K562 (cell line): ENCODE results near the gene SLC2A2. TPM values are rescaled to one million over a fixed set of nuclear protein-coding genes. Genes with fewer than 3 reads are reported as not detected.
A peak's percentile ranks its signal among the peaks of the same experiment; 100 is the strongest.

Experiments
- ATAC-seq: fragments of 200-7000 bp; cut with Tn5 transposase; 3 replicates; pipeline ENCODE4 v1.9.1; 2020; ENCODE audit warnings: moderate library complexity
- BruUV-seq: library from RNA; stranded (reverse); fragments of 400-500 nt; replicated peaks from 2 replicates; lab custom pipeline; 2021; lab: Mats Ljungman, UMichigan
- CTCF ChIA-PET: fragments of 300-600 bp; formaldehyde crosslinking; extraction: SDS; loops from one replicate; lab custom pipeline; 2021; ENCODE audit warnings: low intra/inter-chr PET ratio; lab: Yijun Ruan, JAX
- POLR2A ChIA-PET: fragments of 300-600, 350-650 bp; sonication (Branson Sonifier 250); formaldehyde crosslinking; extraction: SDS; loops from one replicate; lab custom pipeline; 2021; ENCODE audit warnings: antibody characterized with exemption, inconsistent platforms; lab: Yijun Ruan, JAX
- DNase-seq, 4 experiments: peaks; one replicate each; pipeline versions ENCODE4 v3.0.0 to v3.0.0-alpha.2; 2011 to 2018; ENCODE audit warnings: low spot score in 3 of 4, mixed read lengths in 3 of 4; ENCODE audit errors: extremely low read depth in 1 of 4
- FAIRE-seq: peaks from 2 replicates; lab custom pipeline; 2011; peaks lifted over from hg19 to GRCh38; lab: Jason Lieb, UNC
- H2AFZ ChIP-seq: 2 replicates; pipeline ENCODE4 v1.6.0; 2011; ENCODE audit warnings: low read depth, low read length, control low read depth, inconsistent platforms
- H3K27ac ChIP-seq: fragments of 200-600 bp; 3 replicates; pipeline ENCODE4 v1.8.0; 2011; ENCODE audit warnings: low read depth, mild to moderate bottlenecking, control low read depth, inconsistent platforms, low read length, moderate library complexity, mixed read lengths; ENCODE audit errors: extremely low read depth
- H3K27me3 ChIP-seq, 2 experiments: fragments of 300-600 bp in 1 of 2; 2 replicates in 1 of 2; 3 replicates in 1 of 2; pipeline versions ENCODE4 v1.6.0 to v1.8.0; 2011; ENCODE audit warnings: inconsistent platforms in 2 of 2, low read length in 2 of 2, mild to moderate bottlenecking in 1 of 2, mixed read lengths in 1 of 2, moderate library complexity in 1 of 2; ENCODE audit not compliant: control insufficient read depth in 2 of 2, insufficient read depth in 2 of 2
- H3K36me3 ChIP-seq: fragments of 300-600 bp; 3 replicates; pipeline ENCODE4 v1.8.0; 2011; ENCODE audit warnings: mild to moderate bottlenecking, low read length, inconsistent platforms; ENCODE audit not compliant: control insufficient read depth, insufficient read depth
- H3K4me1 ChIP-seq, 2 experiments: fragments of 200-600 bp in 1 of 2; replicated peaks in 1 of 2; 2 replicates in 1 of 2; 3 replicates in 1 of 2; pipeline versions ENCODE4 v1.5.1 to v1.8.0; 2011; ENCODE audit warnings: inconsistent platforms in 2 of 2, low read length in 2 of 2, mild to moderate bottlenecking in 1 of 2, mixed read lengths in 1 of 2, moderate library complexity in 1 of 2; ENCODE audit not compliant: control insufficient read depth in 2 of 2, insufficient read depth in 2 of 2
- H3K4me2 ChIP-seq: 2 replicates; pipeline ENCODE4 v1.6.1; 2011; ENCODE audit warnings: low read length, control low read depth, inconsistent platforms, mixed read lengths; ENCODE audit not compliant: insufficient read depth
- H3K4me3 ChIP-seq: fragments of 200-600 bp; sonication (generic), shearing (Covaris generic); 2 replicates; pipeline ENCODE4 v1.5.1; 2016; ENCODE audit warnings: control low read depth, inconsistent platforms
- H3K79me2 ChIP-seq: fragments of 200-600 bp; 3 replicates; pipeline ENCODE4 v1.8.0; 2011; ENCODE audit warnings: low read length, inconsistent platforms; ENCODE audit not compliant: control insufficient read depth, insufficient read depth
- H3K9ac ChIP-seq, 2 experiments: 2 replicates each; pipeline versions ENCODE4 v1.6.0 to v1.6.1; 2011; ENCODE audit warnings: low read depth in 2 of 2, low read length in 2 of 2, control low read depth in 1 of 2, inconsistent platforms in 1 of 2, mild to moderate bottlenecking in 1 of 2, mixed read lengths in 1 of 2; ENCODE audit not compliant: insufficient read depth in 1 of 2
- H3K9me1 ChIP-seq: one replicate; pipeline ENCODE4 v1.6.0; 2011; ENCODE audit warnings: inconsistent platforms, mild to moderate bottlenecking, low read length, moderate library complexity; ENCODE audit not compliant: control insufficient read depth, insufficient read depth
- H3K9me3 ChIP-seq: replicated peaks from 2 replicates; pipeline ENCODE4 v1.5.1; 2011; ENCODE audit warnings: low read depth, low read length, inconsistent platforms; ENCODE audit not compliant: control insufficient read depth, insufficient read depth
- H4K20me1 ChIP-seq: replicated peaks from 2 replicates; pipeline ENCODE4 v1.6.1; 2011; ENCODE audit warnings: low read length, inconsistent platforms, mixed read lengths; ENCODE audit not compliant: control insufficient read depth, insufficient read depth
- ARNT ChIP-seq, 2 experiments: fragments of 450-650 bp; IDR thresholded peaks; 2 replicates each; pipeline ENCODE4 v1.6.1; 2016; ENCODE audit warnings: mild to moderate bottlenecking in 1 of 2
- BRD9 ChIP-seq: fragments of 450-650 bp; IDR thresholded peaks from 2 replicates; pipeline ENCODE4 v1.6.1; 2018; ENCODE audit warnings: low read depth; ENCODE audit not compliant: partially characterized antibody
- C11orf30 ChIP-seq: fragments of 450-650 bp; IDR thresholded peaks from 2 replicates; pipeline ENCODE4 v1.6.1; 2016; ENCODE audit warnings: low read depth, mild to moderate bottlenecking
- CTBP1 ChIP-seq: fragments of 450-650 bp; IDR thresholded peaks from 2 replicates; pipeline ENCODE4 v1.6.1; 2016; ENCODE audit warnings: borderline replicate concordance
- GMEB1 ChIP-seq: fragments of 250-450 bp; sonication (Bioruptor Pico); IDR thresholded peaks from 2 replicates; pipeline ENCODE4 v1.4.0; 2020; ENCODE audit warnings: mild to moderate bottlenecking
- ILF3 ChIP-seq: fragments of 450-650 bp; IDR thresholded peaks from 2 replicates; pipeline ENCODE4 v1.6.1; 2018; ENCODE audit warnings: antibody characterized with exemption, mild to moderate bottlenecking, moderate library complexity, borderline replicate concordance
- JUNB ChIP-seq: fragments of 450-650 bp; formaldehyde crosslinking; conservative IDR thresholded peaks from 2 replicates; pipeline ENCODE4 v1.4.0; 2020; ENCODE audit warnings: mild to moderate bottlenecking
- KAT2B ChIP-seq: IDR thresholded peaks from one replicate; pipeline ENCODE4 v1.6.1; 2012; ENCODE audit warnings: low read depth, mild to moderate bottlenecking, control low read depth, inconsistent platforms, low read length, moderate library complexity
- MAFF ChIP-seq: IDR thresholded peaks from 2 replicates; pipeline ENCODE4 v1.6.1; 2012; ENCODE audit warnings: low read length, improper control_type of control experiment
- THRB ChIP-seq: fragments of 450-650 bp; formaldehyde crosslinking; conservative IDR thresholded peaks from 2 replicates; pipeline ENCODE4 v1.4.0; 2022; ENCODE audit warnings: mild to moderate bottlenecking, missing genetic modification characterization
- ZBTB12 ChIP-seq: fragments of 250-450 bp; sonication (Bioruptor Pico); IDR thresholded peaks from 2 replicates; pipeline ENCODE4 v1.4.0; 2020
- ZHX1 ChIP-seq: fragments of 150-350 bp; conservative IDR thresholded peaks from 2 replicates; pipeline ENCODE4 v1.6.1; 2014; ENCODE audit warnings: low read length
- ZNF316 ChIP-seq: fragments of 450-650 bp; IDR thresholded peaks from 2 replicates; pipeline ENCODE4 v1.6.1; 2016
- ZNF324 ChIP-seq: fragments of 250-450 bp; sonication (Bioruptor Pico); IDR thresholded peaks from 2 replicates; pipeline ENCODE4 v1.4.0; 2020; ENCODE audit warnings: mild to moderate bottlenecking
- ZSCAN29 ChIP-seq: fragments of 450-650 bp; IDR thresholded peaks from 2 replicates; pipeline ENCODE4 v1.6.1; 2017
- WGBS: fragments of 100-300 bp; shearing (Covaris generic); methylation state at CpG from one replicate; pipeline ENCODE4 v1.1.6; 2016; ENCODE audit warnings: low coverage, mixed read lengths; ENCODE audit not compliant: insufficient coverage; ENCODE audit errors: missing lambda C conversion rate; 5-methylcytosine and 5-hydroxymethylcytosine counted together
- in situ Hi-C: fragments of 300-500 bp; cut with MboI; formaldehyde crosslinking; loops from 4 replicates; pipeline ENCODE4 v1.15.0; 2018; ENCODE audit warnings: inconsistent platforms, mixed read lengths
- intact Hi-C: fragments of 100-400 bp; cut with micrococcal nuclease; formaldehyde crosslinking; loops from 2 replicates; pipeline ENCODE4 v1.14.2; 2022
- polyA plus RNA-seq, 8 experiments: library from polyadenylated mRNA; depleted of rRNA in 4 of 8; stranded (reverse) in 5 of 8; unstranded in 3 of 8; fragments of >200 nt; fragmentation: Nextera tagmentation in 2 of 8; fragmentation: Illumina TruSeq in 1 of 8; extraction: Ambion mirVana in 2 of 8; extraction: Trizol in 1 of 8; gene quantifications; 2 replicates each; pipeline versions ENCODE4 v1.2.1 to v1.2.3, GENCODE V29; 2011 to 2014; ENCODE audit warnings: inconsistent platforms in 1 of 8, missing spikeins in 1 of 8
- total RNA-seq, 7 experiments: library from RNA; depleted of rRNA in 6 of 7; stranded (reverse); fragments of >200 nt in 6 of 7; fragmentation: Illumina TruSeq in 2 of 7; extraction: Trizol in 2 of 7; gene quantifications; 2 replicates each; pipeline versions ENCODE4 v1.2.1 to v1.2.3, GENCODE V29; 2011 to 2021; ENCODE audit warnings: low replicate concordance in 1 of 7

Gene SLC2A2
- total and polyA plus RNA-seq, 9 of the 15 experiments (the other 6 are each of a cell fraction or from before 2014, with no cell fraction given): 0.18 TPM; not detected in 8

- TF ChIP-seq KAT2B: no peak
- TF ChIP-seq GMEB1 (CRISPR knock-in tag): no peak
- TF ChIP-seq ILF3: no peak
- TF ChIP-seq JUNB (CRISPR knock-in tag): no peak
- TF ChIP-seq BRD9: no peak
Measured at GRCh38 chr3:171013822-171014748, 12.4 kb downstream of the SLC2A2 start (continued).

GRCh38 chr3:171011873-171012336 is 14.6 kb downstream of the SLC2A2 start:
- no peaks in the 10 kb centered on the region for H4K20me1 ChIP-seq
- intact Hi-C loops: no loop called here
- no peak for DNase-seq
- in situ Hi-C loops: no loop called here
- CTCF ChIA-PET: no interaction called here
- no peak overlapping the region for H3K4me2 ChIP-seq
- H2AFZ ChIP-seq: no peak overlapping the region
- H3K9ac ChIP-seq: no peak overlapping the region
- no TSS peak for BruUV-seq
- no peaks in the 10 kb centered on the region for H3K9me1 ChIP-seq
- no peak overlapping the region for H3K27ac ChIP-seq
- H3K27me3 ChIP-seq: no peaks in the 10 kb centered on the region
- ATAC-seq: no peak
- no peaks in the 10 kb centered on the region for H3K36me3 ChIP-seq
- POLR2A ChIA-PET: interaction anchor here (1.1 kb wide), 1 partner anchor 10 kb away, joined by 3 read pairs; no protein-coding TSS in a partner anchor
- H3K4me1 ChIP-seq: peaks cover 0 to 9% of the 10 kb centered on the region in 2 experiments; a peak in 2 of 5 replicates
- 4% methylated on average over 4 of the region's 4 CpGs for WGBS
- no peak overlapping the region for H3K4me3 ChIP-seq
- FAIRE-seq: no peak
- no peaks in the 10 kb centered on the region for H3K79me2 ChIP-seq
- H3K9me3 ChIP-seq: no peaks in the 10 kb centered on the region
- TF ChIP-seq THRB (CRISPR knock-in tag) (no peak), CTBP1 (no peak), C11orf30 (peak; percentile 81), ZNF316 (peak; percentile 87), MAFF (peak; percentile 63), ARNT (IDR thresholded peaks at IDR 0.05) (no peak), ZNF324 (no peak), ZBTB12 (CRISPR knock-in tag) (no peak), ZSCAN29 (no peak), ZHX1 (no peak)
